WERI-Rb-1 (cell line): Measurements from ENCODE around the gene COL6A2.
A peak's percentile ranks its signal among the peaks of the same experiment; 100 is the strongest.

ENCODE experiments used
- DNase-seq: peaks from one replicate; pipeline ENCODE4 v3.0.0-alpha.2; 2020
- H3K27ac ChIP-seq: fragments of 250-450 bp; sonication (Bioruptor Pico); 2 replicates; pipeline ENCODE4 v1.5.1; 2020; ENCODE audit warnings: mild to moderate bottlenecking, moderate library complexity
- H3K27me3 ChIP-seq: fragments of 250-450 bp; sonication (Bioruptor Pico); 2 replicates; pipeline ENCODE4 v1.5.1; 2021; ENCODE audit warnings: mild to moderate bottlenecking, low read depth, moderate library complexity; ENCODE audit not compliant: insufficient read depth, severe bottlenecking
- H3K36me3 ChIP-seq: fragments of 250-450 bp; sonication (Bioruptor Pico); 2 replicates; pipeline ENCODE4 v1.5.1; 2020; ENCODE audit warnings: mild to moderate bottlenecking, moderate library complexity
- H3K4me3 ChIP-seq: 2 replicates; pipeline ENCODE4 v1.5.1; 2011; ENCODE audit warnings: low read depth, mild to moderate bottlenecking, control low read depth, low read length
- H3K9me3 ChIP-seq: fragments of 250-450 bp; sonication (Bioruptor Pico); 2 replicates; pipeline ENCODE4 v1.5.1; 2021; ENCODE audit warnings: mild to moderate bottlenecking, moderate library complexity; ENCODE audit not compliant: severe bottlenecking
- TF ChIP-seq, protein P1 (sequence below): IDR thresholded peaks from 2 replicates; pipeline ENCODE4 v1.5.1; 2011; ENCODE audit warnings: low read depth, mild to moderate bottlenecking, control low read depth, inconsistent platforms, low read length

The COL6A2 gene

DNA sequence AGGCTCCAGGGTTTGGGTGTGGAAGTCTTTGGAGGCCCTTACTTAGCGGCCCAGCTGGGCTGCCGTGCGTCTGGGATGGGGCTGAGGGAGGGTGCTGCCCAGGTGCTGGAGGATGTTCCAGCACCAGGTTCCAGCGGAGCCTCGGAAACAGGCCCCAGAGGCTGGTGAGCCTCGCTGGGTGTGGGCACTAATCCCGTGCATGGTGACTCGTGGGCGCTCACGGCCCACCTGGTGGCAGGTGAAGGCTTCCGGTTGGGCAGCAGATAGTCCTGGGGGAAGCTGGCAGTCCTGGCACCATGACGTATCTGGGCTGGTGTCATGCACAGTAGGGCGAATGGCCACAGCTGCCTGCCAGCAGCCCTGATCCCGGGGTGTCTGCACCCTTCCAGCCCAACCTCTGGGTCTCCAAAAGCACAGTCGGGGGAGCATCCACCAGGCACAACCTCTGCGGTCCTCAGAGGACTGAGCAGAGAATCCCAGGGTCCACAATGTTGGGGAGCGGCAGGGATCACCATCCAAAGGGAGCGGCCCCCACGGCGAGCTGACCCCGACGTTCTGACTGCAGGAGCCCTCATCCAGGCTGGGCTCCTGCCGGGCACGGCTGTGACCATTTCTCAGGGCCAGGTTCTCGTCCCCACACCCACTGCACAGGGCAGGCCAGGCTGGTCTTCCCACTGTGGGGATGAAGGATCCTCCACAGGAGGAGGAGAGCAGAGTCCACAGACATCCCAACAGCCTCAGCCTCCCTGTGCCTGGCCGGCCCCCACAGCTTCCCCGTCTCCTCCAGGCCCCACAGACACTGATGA is 32.1 kb downstream of the COL6A2 start:
- TF ChIP-seq, protein P1, sequence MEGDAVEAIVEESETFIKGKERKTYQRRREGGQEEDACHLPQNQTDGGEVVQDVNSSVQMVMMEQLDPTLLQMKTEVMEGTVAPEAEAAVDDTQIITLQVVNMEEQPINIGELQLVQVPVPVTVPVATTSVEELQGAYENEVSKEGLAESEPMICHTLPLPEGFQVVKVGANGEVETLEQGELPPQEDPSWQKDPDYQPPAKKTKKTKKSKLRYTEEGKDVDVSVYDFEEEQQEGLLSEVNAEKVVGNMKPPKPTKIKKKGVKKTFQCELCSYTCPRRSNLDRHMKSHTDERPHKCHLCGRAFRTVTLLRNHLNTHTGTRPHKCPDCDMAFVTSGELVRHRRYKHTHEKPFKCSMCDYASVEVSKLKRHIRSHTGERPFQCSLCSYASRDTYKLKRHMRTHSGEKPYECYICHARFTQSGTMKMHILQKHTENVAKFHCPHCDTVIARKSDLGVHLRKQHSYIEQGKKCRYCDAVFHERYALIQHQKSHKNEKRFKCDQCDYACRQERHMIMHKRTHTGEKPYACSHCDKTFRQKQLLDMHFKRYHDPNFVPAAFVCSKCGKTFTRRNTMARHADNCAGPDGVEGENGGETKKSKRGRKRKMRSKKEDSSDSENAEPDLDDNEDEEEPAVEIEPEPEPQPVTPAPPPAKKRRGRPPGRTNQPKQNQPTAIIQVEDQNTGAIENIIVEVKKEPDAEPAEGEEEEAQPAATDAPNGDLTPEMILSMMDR: no peak
- Histone ChIP-seq H3K9me3 (no peaks in the 10 kb centered on the region), H3K4me3 (no peak overlapping the region), H3K36me3 (peaks cover 7% of the 10 kb centered on the region), H3K27ac (no peak overlapping the region), H3K27me3 (no peaks in the 10 kb centered on the region)
- no peak for DNase-seq

DNA sequence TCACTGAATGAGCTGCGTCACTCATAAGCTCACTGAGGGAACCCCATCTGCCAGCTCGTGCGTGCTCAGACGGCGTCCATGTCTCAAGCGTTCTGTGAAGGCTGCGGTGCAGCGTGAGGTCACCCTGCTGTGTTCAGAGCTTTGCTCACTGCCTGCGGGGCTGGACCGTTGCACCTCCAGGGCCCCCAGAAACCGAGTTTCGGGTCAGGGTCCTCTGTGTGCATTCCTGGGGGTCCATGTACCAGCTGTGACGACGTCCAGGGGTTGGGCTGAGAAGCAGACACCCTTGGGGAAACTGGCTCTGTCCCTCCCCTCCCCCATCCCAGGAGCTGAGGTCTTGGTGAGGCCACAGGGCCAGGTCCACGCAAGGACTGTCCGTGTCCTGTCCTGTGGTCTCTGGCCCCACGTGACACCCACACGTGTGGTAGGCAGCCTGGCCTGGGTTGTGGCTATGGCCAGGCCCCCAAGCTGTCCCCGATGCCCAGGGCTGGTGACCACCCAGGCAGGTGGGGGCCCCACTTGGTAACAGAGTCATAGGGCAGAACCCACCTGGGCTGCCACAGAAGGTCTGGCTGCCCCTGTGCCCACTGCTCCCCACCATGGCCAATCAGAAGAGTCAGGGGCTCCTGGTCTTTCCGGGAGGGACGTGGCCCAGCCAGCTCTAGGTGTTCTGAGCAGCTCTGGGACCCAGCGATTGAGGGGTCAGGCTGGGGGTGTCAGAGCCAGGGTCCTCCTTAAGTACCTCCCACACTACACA is 33.1 kb downstream of the COL6A2 start:
- Histone ChIP-seq H3K27me3 (no peaks in the 10 kb centered on the region), H3K4me3 (no peak overlapping the region), H3K27ac (no peak overlapping the region), H3K36me3 (peaks cover 3% of the 10 kb centered on the region), H3K9me3 (no peaks in the 10 kb centered on the region)
- TF ChIP-seq, protein P1: no peak
- DNase-seq: peak; percentile 52

DNA sequence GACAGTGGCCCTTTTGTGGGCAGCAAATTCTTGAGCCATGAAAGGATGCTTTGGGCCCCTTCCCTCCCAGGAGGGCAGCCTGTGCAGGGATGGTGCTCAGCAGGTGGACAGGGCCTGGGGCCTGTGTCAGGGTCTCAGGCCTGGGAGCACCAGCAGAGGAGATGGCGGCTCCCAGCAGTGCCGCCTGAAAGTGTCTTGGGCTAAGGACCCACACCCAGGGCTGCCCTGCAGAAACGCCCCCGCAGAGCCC is 33.6 kb downstream of the COL6A2 start:
- Histone ChIP-seq H3K27ac (no peak overlapping the region), H3K36me3 (no peaks in the 10 kb centered on the region), H3K9me3 (no peaks in the 10 kb centered on the region), H3K4me3 (no peak overlapping the region), H3K27me3 (no peaks in the 10 kb centered on the region)
- TF ChIP-seq, protein P1: no peak
- no peak for DNase-seq

DNA sequence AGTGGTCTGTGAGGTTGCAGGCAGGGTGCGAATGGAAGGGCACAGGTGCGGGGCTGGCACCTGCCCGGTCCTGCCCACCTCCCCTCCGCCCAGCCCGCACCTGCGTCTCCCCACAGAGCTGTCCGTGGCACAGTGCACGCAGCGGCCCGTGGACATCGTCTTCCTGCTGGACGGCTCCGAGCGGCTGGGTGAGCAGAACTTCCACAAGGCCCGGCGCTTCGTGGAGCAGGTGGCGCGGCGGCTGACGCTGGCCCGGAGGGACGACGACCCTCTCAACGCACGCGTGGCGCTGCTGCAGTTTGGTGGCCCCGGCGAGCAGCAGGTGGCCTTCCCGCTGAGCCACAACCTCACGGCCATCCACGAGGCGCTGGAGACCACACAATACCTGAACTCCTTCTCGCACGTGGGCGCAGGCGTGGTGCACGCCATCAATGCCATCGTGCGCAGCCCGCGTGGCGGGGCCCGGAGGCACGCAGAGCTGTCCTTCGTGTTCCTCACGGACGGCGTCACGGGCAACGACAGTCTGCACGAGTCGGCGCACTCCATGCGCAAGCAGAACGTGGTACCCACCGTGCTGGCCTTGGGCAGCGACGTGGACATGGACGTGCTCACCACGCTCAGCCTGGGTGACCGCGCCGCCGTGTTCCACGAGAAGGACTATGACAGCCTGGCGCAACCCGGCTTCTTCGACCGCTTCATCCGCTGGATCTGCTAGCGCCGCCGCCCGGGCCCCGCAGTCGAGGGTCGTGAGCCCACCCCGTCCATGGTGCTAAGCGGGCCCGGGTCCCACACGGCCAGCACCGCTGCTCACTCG is 34.1 kb downstream of the COL6A2 start:
- H3K27ac ChIP-seq: no peak overlapping the region
- H3K9me3 ChIP-seq: no peaks in the 10 kb centered on the region
- no peaks in the 10 kb centered on the region for H3K27me3 ChIP-seq
- DNase-seq: no peak
- no peaks in the 10 kb centered on the region for H3K36me3 ChIP-seq
- H3K4me3 ChIP-seq: no peak overlapping the region
- TF ChIP-seq, protein P1: no peak

DNA sequence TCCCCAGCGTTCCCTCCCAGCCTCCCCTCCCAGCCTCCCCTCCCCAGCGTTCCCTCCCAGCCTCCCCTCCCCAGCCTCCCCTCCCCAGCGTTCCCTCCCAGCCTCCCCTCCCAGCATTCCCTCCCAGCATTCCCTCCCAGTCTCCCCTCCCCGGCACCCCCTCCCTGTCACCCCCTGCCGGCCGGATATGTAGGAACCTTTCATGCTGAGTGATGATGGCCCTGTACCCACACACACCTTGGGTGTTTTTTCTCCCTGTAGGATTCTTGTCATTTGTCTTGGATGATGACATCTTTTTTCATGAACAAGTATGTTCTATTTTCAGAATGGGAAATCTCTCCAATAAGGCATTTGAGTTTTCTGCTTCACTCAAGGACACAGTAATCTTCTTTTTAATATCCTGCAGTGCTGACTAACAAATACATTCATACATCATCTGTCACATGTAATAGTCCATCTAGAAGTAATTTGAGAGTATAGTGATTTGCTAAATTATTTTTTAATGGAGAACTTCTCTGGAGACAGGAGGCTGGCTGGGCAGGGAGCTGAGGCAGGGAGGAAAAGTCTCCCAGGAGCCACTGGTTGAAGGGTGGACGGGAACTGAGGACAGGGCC is 38.0 kb downstream of the COL6A2 start:
- H3K27me3 ChIP-seq: no peaks in the 10 kb centered on the region
- no peak overlapping the region for H3K27ac ChIP-seq
- H3K4me3 ChIP-seq: no peak overlapping the region
- TF ChIP-seq, protein P1: no peak
- no peak for DNase-seq
- no peaks in the 10 kb centered on the region for H3K36me3 ChIP-seq
- H3K9me3 ChIP-seq: no peaks in the 10 kb centered on the region
